Measurements from ENCODE around the gene ATP9A. TPM values are rescaled to one million over a fixed set of nuclear protein-coding genes. Genes with fewer than 3 reads are reported as not detected.
A peak's percentile ranks its signal among the peaks of the same experiment; 100 is the strongest.
"Not testable (repeated sequence)": the region's sequence is repeated elsewhere in the genome, so short reads cannot be mapped to it uniquely, and the experiment has no call there.

The ATP9A gene
- total RNA-seq, 2 donors from 2014 or later, result 19.5 to 23.4 TPM

DNA sequence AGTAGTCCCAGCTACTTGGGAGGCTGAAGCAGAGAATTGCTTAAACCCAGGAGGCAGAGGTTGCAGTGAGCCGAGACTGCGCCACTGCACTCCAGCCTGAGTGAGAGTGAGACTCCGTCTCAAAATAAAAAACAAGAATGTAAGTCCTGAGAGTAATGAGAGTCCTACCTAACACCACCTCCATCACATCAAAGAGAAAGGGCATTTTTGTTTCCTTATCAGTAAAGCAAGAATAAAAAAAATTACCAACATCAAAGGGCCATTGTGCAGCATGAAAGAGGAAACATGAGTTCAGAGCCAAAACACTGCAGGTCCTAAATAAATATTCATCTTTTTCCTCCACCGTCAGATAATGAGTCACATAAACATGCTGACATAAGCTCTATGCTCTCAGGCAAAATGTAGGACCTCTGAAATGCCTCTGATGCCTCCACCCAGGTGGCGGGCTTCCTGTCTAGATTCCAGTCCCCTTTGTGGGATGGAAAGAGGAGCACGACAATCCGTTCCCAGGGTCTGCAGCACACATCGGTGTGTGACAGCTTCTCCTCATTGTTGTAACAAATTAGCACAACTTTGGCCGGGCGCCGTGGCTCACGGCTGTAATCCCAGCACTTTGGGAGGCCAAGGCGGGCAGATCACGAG is 7.2 kb downstream of the ATP9A start:
- H3K27ac ChIP-seq, result no peak overlapping the region
- no peak overlapping the region for H3K4me3 ChIP-seq

DNA sequence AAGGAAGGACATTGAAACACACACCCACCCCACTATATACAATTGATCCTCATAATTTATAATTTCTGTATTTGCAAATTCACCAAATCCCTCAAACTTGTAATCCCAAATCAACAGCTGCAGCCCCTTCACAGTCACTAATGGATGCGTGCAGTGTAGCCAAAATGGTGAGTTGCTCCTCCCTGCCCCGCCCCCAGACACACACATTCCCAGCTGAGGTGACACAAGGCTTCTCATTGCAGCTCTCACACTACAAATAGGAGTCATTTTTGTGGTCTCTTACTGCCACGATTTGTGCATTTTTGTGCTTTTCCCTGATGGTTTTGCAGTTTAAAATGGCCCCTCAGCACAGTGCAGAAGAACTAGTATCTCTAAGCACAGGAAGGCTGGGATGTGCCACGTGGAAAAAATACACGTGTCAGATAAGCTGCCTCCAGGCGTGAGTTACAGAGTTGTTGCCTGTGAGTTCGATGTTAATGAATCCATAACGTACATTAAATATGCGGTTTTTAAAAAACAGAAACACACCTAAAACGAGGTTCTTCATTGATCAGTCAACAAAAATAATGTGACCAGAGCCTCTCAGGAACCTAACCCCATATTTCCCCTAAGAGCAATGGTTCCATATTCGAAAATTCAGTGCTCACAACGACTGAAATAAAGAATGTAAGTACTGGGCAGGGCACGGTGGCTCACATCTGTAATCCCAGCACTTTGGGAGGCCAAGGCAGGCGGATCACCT is 8.2 kb downstream of the ATP9A start:
- no peaks in the 10 kb centered on the region for H3K36me3 ChIP-seq
- peaks cover 0 to 6% of the 10 kb centered on the region in 2 donors for H3K4me1 ChIP-seq
- no peak overlapping the region for H3K27ac ChIP-seq
- no peaks in the 10 kb centered on the region for H3K9me3 ChIP-seq
- no peak for DNase-seq (ENCODE audit: low spot score)
- TF ChIP-seq, protein P1, sequence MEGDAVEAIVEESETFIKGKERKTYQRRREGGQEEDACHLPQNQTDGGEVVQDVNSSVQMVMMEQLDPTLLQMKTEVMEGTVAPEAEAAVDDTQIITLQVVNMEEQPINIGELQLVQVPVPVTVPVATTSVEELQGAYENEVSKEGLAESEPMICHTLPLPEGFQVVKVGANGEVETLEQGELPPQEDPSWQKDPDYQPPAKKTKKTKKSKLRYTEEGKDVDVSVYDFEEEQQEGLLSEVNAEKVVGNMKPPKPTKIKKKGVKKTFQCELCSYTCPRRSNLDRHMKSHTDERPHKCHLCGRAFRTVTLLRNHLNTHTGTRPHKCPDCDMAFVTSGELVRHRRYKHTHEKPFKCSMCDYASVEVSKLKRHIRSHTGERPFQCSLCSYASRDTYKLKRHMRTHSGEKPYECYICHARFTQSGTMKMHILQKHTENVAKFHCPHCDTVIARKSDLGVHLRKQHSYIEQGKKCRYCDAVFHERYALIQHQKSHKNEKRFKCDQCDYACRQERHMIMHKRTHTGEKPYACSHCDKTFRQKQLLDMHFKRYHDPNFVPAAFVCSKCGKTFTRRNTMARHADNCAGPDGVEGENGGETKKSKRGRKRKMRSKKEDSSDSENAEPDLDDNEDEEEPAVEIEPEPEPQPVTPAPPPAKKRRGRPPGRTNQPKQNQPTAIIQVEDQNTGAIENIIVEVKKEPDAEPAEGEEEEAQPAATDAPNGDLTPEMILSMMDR (IDR thresholded peaks at IDR 0.05), result no peak
- H3K4me3 ChIP-seq, result no peak overlapping the region
- no peaks in the 10 kb centered on the region for H3K27me3 ChIP-seq

More for the DNA sequence above, 7.2 kb downstream of the ATP9A start:
- peaks cover 0 to 6% of the 10 kb centered on the region in 2 donors for H3K4me1 ChIP-seq
- no peaks in the 10 kb centered on the region for H3K27me3 ChIP-seq
- TF ChIP-seq, protein P1 (IDR thresholded peaks at IDR 0.05), result no peak
- no peaks in the 10 kb centered on the region for H3K36me3 ChIP-seq
- no peaks in the 10 kb centered on the region for H3K9me3 ChIP-seq
- no peak for DNase-seq (ENCODE audit: low spot score)

- peak; percentile 64 for DNase-seq (ENCODE audit: low spot score)
- Histone ChIP-seq H3K36me3 (no peaks in the 10 kb centered on the region), H3K27me3 (no peaks in the 10 kb centered on the region), H3K4me1 (peaks cover 0 to 6% of the 10 kb centered on the region in 2 donors), H3K4me3 (no peak overlapping the region), H3K9me3 (no peaks in the 10 kb centered on the region), H3K27ac (no peak overlapping the region)
- TF ChIP-seq, protein P1 (IDR thresholded peaks at IDR 0.05), result no peak
Measured at GRCh38 chr20:51758978-51759544, 9.1 kb downstream of the ATP9A start.

GRCh38 chr20:51757226-51757625 is 11.0 kb downstream of the ATP9A start:
- Histone ChIP-seq H3K27ac (no peak overlapping the region), H3K36me3 (no peaks in the 10 kb centered on the region), H3K27me3 (no peaks in the 10 kb centered on the region), H3K4me1 (peaks cover 0 to 13% of the 10 kb centered on the region in 2 donors), H3K9me3 (no peaks in the 10 kb centered on the region), H3K4me3 (no peak overlapping the region)
- no peak for DNase-seq (ENCODE audit: low spot score)
- TF ChIP-seq, protein P1 (IDR thresholded peaks at IDR 0.05), result no peak

DNA sequence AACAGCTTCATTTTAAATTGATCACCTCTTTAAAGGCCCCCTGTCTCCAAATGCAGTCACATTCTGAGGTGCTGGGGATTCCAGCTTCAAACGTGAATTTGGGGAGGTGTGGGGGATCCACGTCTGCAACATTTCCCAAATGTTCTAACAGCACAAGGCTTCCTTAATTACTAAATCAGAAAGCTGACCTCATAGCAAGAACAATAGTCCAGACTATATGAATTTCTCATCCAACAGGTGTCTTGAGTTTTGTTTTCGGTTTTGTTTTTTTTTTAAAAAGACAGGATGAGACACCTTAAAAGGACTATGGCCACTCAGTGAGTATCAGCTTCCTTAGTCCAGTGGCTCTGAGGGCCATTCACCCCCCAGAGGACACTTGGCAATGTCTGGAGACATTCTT is 11.5 kb downstream of the ATP9A start:
- no peak overlapping the region for H3K27ac ChIP-seq
- H3K9me3 ChIP-seq, result no peaks in the 10 kb centered on the region
- H3K27me3 ChIP-seq, result no peaks in the 10 kb centered on the region
- DNase-seq (ENCODE audit: low spot score), result no peak
- TF ChIP-seq, protein P1 (IDR thresholded peaks at IDR 0.05), result no peak
- H3K36me3 ChIP-seq, result no peaks in the 10 kb centered on the region
- no peak overlapping the region for H3K4me3 ChIP-seq
- H3K4me1 ChIP-seq, result peaks cover 0 to 17% of the 10 kb centered on the region in 2 donors

- not testable (repeated sequence) for H3K9me3 ChIP-seq; H3K4me3 ChIP-seq; H3K27ac ChIP-seq; H3K27me3 ChIP-seq; DNase-seq (ENCODE audit: low spot score); H3K36me3 ChIP-seq
- H3K4me1 ChIP-seq, result peaks cover 0 to 24% of the 10 kb centered on the region in 2 donors
Measured at GRCh38 chr20:51753220-51753619, 15.0 kb downstream of the ATP9A start.

Data from right atrium auricular region (tissue), 2 donors.